Ectodermal cell (in vitro differentiated cells): ENCODE results near the gene LRRK1.

Experiments
- H3K27ac ChIP-seq: 2 replicates; pipeline ENCODE4 v1.7.0; 2013; ENCODE audit warnings: mild to moderate bottlenecking, low read depth, low read length; ENCODE audit not compliant: insufficient read depth, poor library complexity, severe bottlenecking
- H3K27me3 ChIP-seq: 2 replicates; pipeline ENCODE4 v1.7.0; 2013; ENCODE audit warnings: mild to moderate bottlenecking, low read length; ENCODE audit not compliant: insufficient read depth, control insufficient read depth, poor library complexity, severe bottlenecking
- H3K36me3 ChIP-seq: one replicate; pipeline ENCODE4 v1.7.0; 2013; ENCODE audit warnings: low read length; ENCODE audit not compliant: control insufficient read depth, insufficient read depth
- H3K4me1 ChIP-seq: one replicate; pipeline ENCODE4 v1.7.0; 2013; ENCODE audit warnings: low read length; ENCODE audit not compliant: control insufficient read depth, insufficient read depth
- H3K4me3 ChIP-seq: 2 replicates; pipeline ENCODE4 v1.7.0; 2013; ENCODE audit warnings: low read depth, low read length, control low read depth; ENCODE audit not compliant: insufficient read depth
- H3K9me3 ChIP-seq: 2 replicates; pipeline ENCODE4 v1.7.0; 2013; ENCODE audit warnings: mild to moderate bottlenecking, low read length, moderate library complexity; ENCODE audit not compliant: control insufficient read depth
- WGBS, 2 experiments: methylation state at CpG; one replicate each; pipeline ENCODE4 v1.1.7; 2013; ENCODE audit warnings: missing lambda C conversion rate in 2 of 2; 5-methylcytosine and 5-hydroxymethylcytosine counted together

LRRK1 gene

DNA sequence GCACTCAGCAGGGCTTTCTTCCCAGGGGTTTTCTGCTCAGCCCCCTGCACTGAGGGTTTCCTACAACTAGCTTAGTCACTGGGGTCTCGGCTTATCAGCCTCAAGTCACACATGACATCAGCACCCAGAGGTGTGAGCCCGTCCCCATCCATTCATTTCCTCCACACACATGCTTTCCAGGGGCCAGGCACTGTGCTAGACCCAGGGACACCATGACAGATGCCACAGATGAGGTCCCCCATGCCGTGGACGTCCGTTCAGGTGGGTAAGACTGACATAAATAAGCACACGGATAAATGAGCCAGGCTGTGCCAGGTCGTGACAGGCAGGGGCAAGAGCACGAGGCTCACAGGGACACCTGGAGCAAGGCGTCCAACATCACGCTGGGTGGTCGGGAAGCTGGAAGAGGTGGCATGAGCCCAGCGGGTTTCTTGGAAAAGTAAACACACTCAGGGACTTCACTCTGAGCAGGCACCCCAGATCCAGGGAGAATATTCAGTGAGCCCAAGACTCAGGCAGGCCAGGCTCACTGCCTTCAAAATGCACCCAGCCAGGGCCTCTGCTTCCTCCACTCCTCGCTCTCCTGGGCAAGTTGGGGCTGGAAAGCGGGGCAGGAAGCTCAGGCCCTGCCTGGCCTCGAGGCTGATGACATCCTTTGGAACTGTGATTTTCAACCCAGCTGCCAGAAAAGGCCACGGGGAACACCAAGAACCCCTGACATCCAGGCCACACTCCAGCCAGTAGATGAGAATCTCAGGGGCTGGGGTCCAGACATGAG, 193.4 kb downstream of the LRRK1 start:
- 92% methylated on average over 16 of the region's 16 CpGs for WGBS, 2 experiments
- Histone ChIP-seq H3K27me3 (no peaks in the 10 kb centered on the region), H3K9me3 (no peaks in the 10 kb centered on the region), H3K4me1 (peaks cover 9% of the 10 kb centered on the region), H3K27ac (no peak overlapping the region), H3K36me3 (no peaks in the 10 kb centered on the region), H3K4me3 (no peak overlapping the region)

DNA sequence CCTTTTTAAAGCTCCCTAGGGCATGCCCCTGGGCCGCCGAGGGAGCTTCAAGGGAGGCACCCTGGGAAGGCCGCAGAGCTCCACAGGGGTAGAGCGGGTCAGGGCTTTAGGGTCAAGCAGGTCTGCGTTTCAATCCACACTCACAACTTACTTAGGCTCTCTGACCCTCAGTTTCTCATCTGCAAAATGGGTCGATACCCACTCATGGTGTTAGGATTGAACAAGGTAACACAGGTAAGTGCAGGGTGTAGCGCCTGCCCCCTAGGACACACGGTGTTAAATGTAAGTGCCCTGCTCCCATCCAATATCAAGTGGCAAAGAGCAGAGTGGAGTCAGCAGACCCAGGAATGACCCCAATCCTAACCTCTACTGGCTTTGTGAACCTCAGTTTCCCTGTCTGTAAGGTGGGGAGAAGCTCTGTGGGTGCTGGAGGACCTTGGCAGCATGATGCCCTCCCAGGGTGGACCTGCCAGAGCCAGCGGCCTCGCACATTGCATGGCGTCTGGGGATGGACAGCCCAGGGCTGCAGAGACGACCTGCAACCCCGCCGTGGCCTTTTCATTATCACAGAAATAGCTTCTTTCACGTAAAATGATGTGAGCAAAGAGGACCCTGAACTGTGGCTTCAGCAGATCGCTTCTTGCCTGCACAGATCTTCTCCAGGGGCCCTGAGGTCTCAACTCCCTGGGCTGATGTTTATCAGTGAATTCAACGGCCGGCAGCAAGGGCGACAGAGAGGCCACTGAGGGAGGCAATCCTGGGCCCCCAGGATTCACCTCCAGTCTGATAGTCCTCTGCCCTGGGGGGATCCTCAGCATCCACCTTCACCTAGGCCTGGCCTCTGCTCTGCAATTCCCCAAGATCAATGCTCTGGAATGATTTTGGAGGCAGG, 194.2 kb downstream of the LRRK1 start:
- Histone ChIP-seq H3K27ac (no peak overlapping the region), H3K4me1 (peaks cover 9% of the 10 kb centered on the region), H3K36me3 (no peaks in the 10 kb centered on the region), H3K4me3 (no peak overlapping the region), H3K27me3 (no peaks in the 10 kb centered on the region), H3K9me3 (no peaks in the 10 kb centered on the region)
- WGBS, 2 experiments: 93 to 94% methylated on average over 19 of the region's 19 CpGs

DNA sequence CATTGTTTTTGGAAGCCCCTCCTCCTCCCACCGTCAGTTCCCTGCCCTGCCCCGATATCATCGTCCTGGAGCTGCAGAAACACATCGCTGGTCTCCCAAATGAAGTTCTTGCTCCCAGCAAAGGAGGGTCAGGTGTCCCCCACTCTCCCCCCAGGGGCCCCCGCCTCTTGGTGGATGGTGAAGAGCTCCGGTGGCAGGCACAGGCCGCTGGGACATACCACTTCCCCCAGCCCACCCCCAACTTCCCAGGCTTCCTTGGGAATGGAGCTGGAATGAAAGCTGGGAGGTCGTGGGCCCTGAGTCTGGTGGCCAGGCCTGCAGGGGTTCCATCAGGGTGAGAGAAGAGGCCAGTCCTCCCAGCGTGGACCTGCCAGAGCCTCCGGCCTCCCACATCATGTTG, 195.0 kb downstream of the LRRK1 start:
- no peaks in the 10 kb centered on the region for H3K27me3 ChIP-seq
- H3K27ac ChIP-seq: no peak overlapping the region

DNA sequence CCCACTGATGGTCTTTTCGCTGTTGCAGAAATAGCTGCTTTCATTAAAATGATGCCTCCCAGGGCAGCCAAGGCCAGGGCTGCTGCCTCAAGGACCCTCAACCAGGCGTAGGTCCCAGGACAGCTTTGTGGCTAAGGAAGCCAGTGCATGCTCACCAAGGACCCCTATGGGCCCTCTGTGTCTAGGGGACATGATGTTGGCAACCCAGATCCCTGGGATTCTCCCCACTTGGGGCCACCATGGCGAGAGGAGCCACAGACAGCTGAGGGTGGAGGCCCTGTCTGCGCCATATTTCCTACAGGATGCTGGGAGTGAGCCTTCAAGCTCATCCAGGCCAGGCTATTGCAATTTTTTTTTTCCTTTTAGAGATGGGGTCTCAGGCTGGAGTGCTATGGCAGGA, 195.5 kb downstream of the LRRK1 start:
- Histone ChIP-seq H3K27me3 (no peaks in the 10 kb centered on the region), H3K27ac (no peak overlapping the region), H3K4me3 (no peak overlapping the region), H3K36me3 (no peaks in the 10 kb centered on the region), H3K9me3 (no peaks in the 10 kb centered on the region), H3K4me1 (peaks cover 9% of the 10 kb centered on the region)
- 94 to 95% methylated on average over 4 of the region's 4 CpGs for whole genome bisulfite sequencing, 2 experiments

More for the DNA sequence above, 195.0 kb downstream of the LRRK1 start:
- H3K9me3 ChIP-seq: no peaks in the 10 kb centered on the region
- 61 to 65% methylated on average over 7 to 10 of the region's 10 CpGs for WGBS, 2 experiments
- no peak overlapping the region for H3K4me3 ChIP-seq
- H3K4me1 ChIP-seq: peaks cover 9% of the 10 kb centered on the region
- no peaks in the 10 kb centered on the region for H3K36me3 ChIP-seq

DNA sequence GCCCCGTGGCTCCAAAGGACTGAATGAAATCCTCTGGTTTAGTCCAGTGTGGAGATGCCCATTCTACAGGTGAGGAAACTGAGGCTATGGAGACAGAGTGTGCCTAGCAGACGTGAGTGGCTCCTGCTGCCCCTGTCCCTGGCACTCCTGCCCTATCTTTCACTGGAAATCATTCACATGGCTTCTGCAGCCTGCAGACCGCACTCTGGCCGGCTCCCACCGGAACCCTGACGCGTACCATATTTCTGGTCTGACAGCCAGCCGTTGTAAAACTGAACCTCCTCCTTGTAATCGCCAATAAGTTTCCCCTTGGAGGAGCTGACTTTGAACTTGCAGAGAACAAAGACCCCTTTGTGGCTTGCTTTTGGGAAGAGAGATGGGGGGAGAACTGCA, 196.2 kb downstream of the LRRK1 start:
- no peaks in the 10 kb centered on the region for H3K27me3 ChIP-seq
- H3K27ac ChIP-seq: no peak overlapping the region
- H3K9me3 ChIP-seq: no peaks in the 10 kb centered on the region
- no peak overlapping the region for H3K4me3 ChIP-seq
- H3K4me1 ChIP-seq: peaks cover 9% of the 10 kb centered on the region
- WGBS, 2 experiments: 93 to 96% methylated on average over 9 of the region's 9 CpGs
- H3K36me3 ChIP-seq: no peaks in the 10 kb centered on the region

DNA sequence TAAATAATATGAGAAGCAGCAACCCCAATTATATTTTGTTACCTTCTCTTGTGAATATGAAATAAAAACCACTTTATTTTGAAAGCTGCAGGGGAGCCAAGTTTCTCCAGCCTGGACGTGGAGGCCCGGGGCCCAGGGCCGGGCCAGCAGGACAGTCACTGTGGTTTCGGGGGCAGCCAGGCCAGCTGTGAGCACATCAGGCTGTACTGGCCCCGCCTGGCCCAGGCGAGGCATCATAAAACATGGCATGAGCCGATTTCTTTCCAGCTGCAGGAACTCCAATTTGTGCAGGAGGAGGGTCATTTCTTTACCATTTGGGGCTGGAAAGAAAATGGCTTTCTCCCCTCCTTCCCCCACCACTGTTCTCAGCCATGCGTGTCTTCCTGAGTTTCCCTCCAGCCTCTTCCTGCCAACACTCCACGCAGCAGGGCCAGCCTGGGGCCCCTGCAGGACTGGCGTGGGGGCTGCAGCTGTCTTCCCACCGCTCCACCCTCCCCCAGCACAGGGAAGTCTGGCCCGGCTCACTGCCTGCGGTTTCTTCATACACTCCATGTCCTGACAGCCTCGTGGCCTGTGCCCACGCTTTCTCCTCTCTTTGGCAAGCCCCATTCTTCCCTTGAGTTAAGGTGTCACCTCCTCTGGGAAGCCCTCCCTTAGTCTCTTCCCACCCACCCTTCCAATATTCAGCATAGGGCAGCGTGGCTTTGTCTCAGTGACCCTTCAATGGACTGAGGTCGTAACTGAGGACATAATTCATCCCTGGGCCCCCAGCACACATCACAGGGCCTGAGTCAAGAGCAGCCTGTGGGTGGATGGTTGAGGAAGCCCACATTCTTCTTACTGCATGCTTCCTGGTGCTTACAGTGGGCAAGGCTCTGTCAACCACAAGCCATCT, 196.9 kb downstream of the LRRK1 start:
- no peaks in the 10 kb centered on the region for H3K27me3 ChIP-seq
- 86% methylated on average over 17 of the region's 17 CpGs for WGBS, 2 experiments
- no peaks in the 10 kb centered on the region for H3K9me3 ChIP-seq
- no peaks in the 10 kb centered on the region for H3K36me3 ChIP-seq
- no peak overlapping the region for H3K27ac ChIP-seq
- H3K4me1 ChIP-seq: peaks cover 14% of the 10 kb centered on the region
- H3K4me3 ChIP-seq: no peak overlapping the region

DNA sequence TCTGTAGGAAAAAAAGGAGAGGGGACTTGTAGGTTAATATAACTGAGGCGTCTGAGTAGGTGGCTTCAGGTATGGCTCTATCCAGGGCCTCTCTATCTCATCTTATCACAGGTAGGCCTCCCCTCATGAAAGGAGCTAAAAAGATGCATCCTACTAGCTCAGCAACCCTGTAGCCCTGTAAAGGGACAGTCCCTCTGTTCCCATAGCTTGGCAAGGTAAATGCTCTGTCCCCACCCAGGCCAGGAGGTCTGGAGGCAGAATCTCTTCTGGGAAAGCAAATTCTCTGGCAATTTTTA, 197.5 kb downstream of the LRRK1 start:
- H3K4me1 ChIP-seq: peaks cover 20% of the 10 kb centered on the region
- H3K27ac ChIP-seq: no peak overlapping the region
- H3K9me3 ChIP-seq: no peaks in the 10 kb centered on the region
- H3K36me3 ChIP-seq: no peaks in the 10 kb centered on the region
- no peak overlapping the region for H3K4me3 ChIP-seq
- H3K27me3 ChIP-seq: no peaks in the 10 kb centered on the region
- 90 to 100% methylated on average over 1 of the region's 1 CpG for WGBS, 2 experiments

DNA sequence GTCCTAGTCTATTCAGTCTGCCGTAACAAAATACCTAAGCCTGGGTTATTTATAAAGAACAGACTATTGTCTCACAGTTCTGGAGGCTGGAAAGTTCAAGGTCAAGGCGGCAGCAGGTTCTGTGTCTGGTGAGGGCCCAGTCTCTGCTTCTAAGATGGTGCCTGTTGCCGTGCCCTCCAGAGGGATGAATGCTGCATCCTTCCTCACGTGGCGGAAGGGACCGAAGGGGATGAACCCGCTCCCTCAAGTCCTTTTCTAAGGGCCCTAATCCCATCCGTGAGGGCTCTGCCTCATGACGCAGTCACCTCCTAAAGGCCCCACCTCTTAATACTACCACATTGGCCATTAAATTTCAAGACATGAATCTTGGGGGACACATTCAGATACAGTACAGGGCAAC, 199.0 kb downstream of the LRRK1 start:
- Histone ChIP-seq H3K4me3 (no peak overlapping the region), H3K27ac (no peak overlapping the region), H3K36me3 (no peaks in the 10 kb centered on the region), H3K9me3 (no peaks in the 10 kb centered on the region), H3K4me1 (peaks cover 24% of the 10 kb centered on the region), H3K27me3 (no peaks in the 10 kb centered on the region)
- 92 to 93% methylated on average over 9 of the region's 9 CpGs for whole genome bisulfite sequencing, 2 experiments

DNA sequence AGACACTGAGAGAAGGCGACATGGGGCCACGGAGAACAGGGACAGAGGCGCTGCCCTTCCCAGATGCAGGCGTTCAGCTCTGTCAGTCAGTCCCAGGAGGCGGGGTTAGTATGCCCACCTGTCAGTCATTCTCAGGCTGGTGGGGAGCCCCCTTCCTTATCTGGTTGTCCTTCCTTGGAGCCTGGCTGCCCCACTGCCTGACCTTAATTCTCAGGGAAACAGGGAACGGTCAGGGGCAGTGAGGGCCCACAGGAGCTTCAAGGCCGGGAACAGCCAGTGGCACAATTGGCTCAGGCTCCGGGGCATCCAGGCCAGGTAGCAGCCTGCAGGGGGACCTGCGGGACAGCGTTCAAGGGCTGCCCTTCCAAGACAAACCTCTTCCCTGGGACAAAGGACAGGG, 199.5 kb downstream of the LRRK1 start:
- H3K9me3 ChIP-seq: no peaks in the 10 kb centered on the region
- peaks cover 22% of the 10 kb centered on the region for H3K4me1 ChIP-seq
- WGBS, 2 experiments: 77 to 82% methylated on average over 10 of the region's 10 CpGs
- H3K27me3 ChIP-seq: no peaks in the 10 kb centered on the region
- no peak overlapping the region for H3K27ac ChIP-seq
- H3K36me3 ChIP-seq: no peaks in the 10 kb centered on the region
- H3K4me3 ChIP-seq: no peak overlapping the region

DNA sequence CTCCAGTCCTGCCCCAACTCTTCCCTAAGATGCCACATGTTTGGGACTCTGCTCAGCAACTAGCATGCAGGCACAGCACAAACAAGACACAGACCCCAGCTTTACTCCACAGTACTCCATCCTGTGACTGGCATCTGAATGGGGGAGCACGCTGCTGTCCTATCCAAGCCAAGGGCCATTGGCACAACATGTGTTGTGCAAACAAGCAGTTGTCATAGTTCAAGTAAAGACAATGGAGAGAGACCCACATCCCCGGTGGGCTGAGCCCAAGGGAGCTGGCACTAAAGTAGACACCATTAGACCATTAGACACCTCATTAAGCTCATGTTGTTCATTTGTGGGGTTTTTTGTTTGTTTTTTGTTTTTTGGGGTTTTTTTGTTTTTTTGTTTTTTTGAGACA, 200.0 kb downstream of the LRRK1 start:
- 92% methylated on average over 2 of the region's 2 CpGs for WGBS, 2 experiments
- H3K27me3 ChIP-seq: no peaks in the 10 kb centered on the region
- no peak overlapping the region for H3K4me3 ChIP-seq
- H3K9me3 ChIP-seq: no peaks in the 10 kb centered on the region
- H3K36me3 ChIP-seq: no peaks in the 10 kb centered on the region
- H3K27ac ChIP-seq: no peak overlapping the region
- H3K4me1 ChIP-seq: peaks cover 17% of the 10 kb centered on the region
